ENCODE measurements around the gene TRAF2. TPM values are rescaled to one million over a fixed set of nuclear protein-coding genes. Genes with fewer than 3 reads are reported as not detected.
A peak's percentile ranks its signal among the peaks of the same experiment; 100 is the strongest.

Gene TRAF2
- total and polyA plus RNA-seq, 9 of the 15 experiments (the other 6 are each of a cell fraction or from before 2014, with no cell fraction given) = 0.24 to 45.2 (median 18.0) TPM

- in situ Hi-C loops (cut with MboI) = no loop called here
- no peaks in the 10 kb centered on the region for H3K9me3 ChIP-seq (replicated peaks; ENCODE audit: control insufficient read depth, insufficient read depth, low read depth, low read length)
- POLR2A ChIA-PET = interaction anchor here (0.6 to 1.2 kb wide), 6 partner anchors 13 to 105 kb away, joined by 3 to 4 read pairs (median 4); partner anchors contain the start of gene PAXX
- WGBS (ENCODE audit: insufficient coverage, low coverage, missing lambda C conversion rate) = 17% methylated on average over 46 of the region's 61 CpGs
- H3K79me2 ChIP-seq (ENCODE audit: control insufficient read depth, insufficient read depth, low read length) = peaks cover 26% of the 10 kb centered on the region
- peak overlapping the region; percentile 90 to 98 for H3K9ac ChIP-seq (ENCODE audit: insufficient read depth in 1 of 2, low read depth in 2 of 2, low read length in 2 of 2)
- ATAC-seq = peak; percentile 36
- DNase-seq (ENCODE audit: extremely low read depth in 1 of 4, low spot score in 3 of 4) = peak; percentile 50 to 74 (median 64)
- BruUV-seq (replicated peaks) = TSS peak; percentile 48
- H4K20me1 ChIP-seq (replicated peaks; ENCODE audit: control insufficient read depth, insufficient read depth, low read length) = no peaks in the 10 kb centered on the region
- no peak for FAIRE-seq
- intact Hi-C loops (cut with micrococcal nuclease) = loop anchor here (2.0 to 5.0 kb wide), 2 partner anchors 85 to 96 kb away; partner anchors contain the start of genes ABCA2 and PHPT1
- H2AFZ ChIP-seq (ENCODE audit: low read depth, low read length) = peak overlapping the region; percentile 81; the same call in 1 of the 2 replicates
- peak overlapping the region; percentile 88 for H3K4me2 ChIP-seq (ENCODE audit: insufficient read depth, low read length)
- peaks cover 24 to 89% of the 10 kb centered on the region in 2 experiments for H3K4me1 ChIP-seq (replicated peaks in 1 of 2; ENCODE audit: control insufficient read depth in 2 of 2, insufficient read depth in 2 of 2, low read length in 2 of 2)
- peak overlapping the region; percentile 95 for H3K4me3 ChIP-seq
- CTCF ChIA-PET (ENCODE audit: low intra/inter-chr PET ratio) = no interaction called here
- H3K27me3 ChIP-seq (ENCODE audit: control insufficient read depth in 2 of 2, insufficient read depth in 2 of 2, low read length in 2 of 2) = no peaks in the 10 kb centered on the region
- peaks cover 44% of the 10 kb centered on the region; the same call in 2 of the 3 replicates for H3K36me3 ChIP-seq (ENCODE audit: control insufficient read depth, insufficient read depth, low read length)
- H3K27ac ChIP-seq (ENCODE audit: extremely low read depth, low read depth, low read length) = peak overlapping the region; percentile 91
- H3K9me1 ChIP-seq (ENCODE audit: control insufficient read depth, insufficient read depth, low read length) = peaks cover 5% of the 10 kb centered on the region
- no peak for TF ChIP-seq RFX5 (IDR thresholded peaks at IDR 0.05; ENCODE audit: low read depth, low read length)
- TF ChIP-seq ZHX1 (conservative IDR thresholded peaks at IDR 0.05; ENCODE audit: low read length) = no peak
- no peak for TF ChIP-seq SP2 (IDR thresholded peaks at IDR 0.05; ENCODE audit: extremely low read depth, low read depth, low read length, poor library complexity, severe bottlenecking)
- no peak for TF ChIP-seq NEUROD1 (IDR thresholded peaks at IDR 0.05; ENCODE audit: borderline replicate concordance, low read depth, low read length, partially characterized antibody)
- TF ChIP-seq, protein P1, sequence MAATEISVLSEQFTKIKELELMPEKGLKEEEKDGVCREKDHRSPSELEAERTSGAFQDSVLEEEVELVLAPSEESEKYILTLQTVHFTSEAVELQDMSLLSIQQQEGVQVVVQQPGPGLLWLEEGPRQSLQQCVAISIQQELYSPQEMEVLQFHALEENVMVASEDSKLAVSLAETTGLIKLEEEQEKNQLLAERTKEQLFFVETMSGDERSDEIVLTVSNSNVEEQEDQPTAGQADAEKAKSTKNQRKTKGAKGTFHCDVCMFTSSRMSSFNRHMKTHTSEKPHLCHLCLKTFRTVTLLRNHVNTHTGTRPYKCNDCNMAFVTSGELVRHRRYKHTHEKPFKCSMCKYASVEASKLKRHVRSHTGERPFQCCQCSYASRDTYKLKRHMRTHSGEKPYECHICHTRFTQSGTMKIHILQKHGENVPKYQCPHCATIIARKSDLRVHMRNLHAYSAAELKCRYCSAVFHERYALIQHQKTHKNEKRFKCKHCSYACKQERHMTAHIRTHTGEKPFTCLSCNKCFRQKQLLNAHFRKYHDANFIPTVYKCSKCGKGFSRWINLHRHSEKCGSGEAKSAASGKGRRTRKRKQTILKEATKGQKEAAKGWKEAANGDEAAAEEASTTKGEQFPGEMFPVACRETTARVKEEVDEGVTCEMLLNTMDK (IDR thresholded peaks at IDR 0.05; ENCODE audit: borderline replicate concordance, insufficient read depth, low read depth, low read length, poor library complexity, severe bottlenecking) = no peak
- no peak for TF ChIP-seq NR2C1 (IDR thresholded peaks at IDR 0.05)
- TF ChIP-seq NR2C1 (tag; IDR thresholded peaks at IDR 0.05) = no peak
- no peak for TF ChIP-seq L3MBTL2 (IDR thresholded peaks at IDR 0.05)
- 0 out of 2 replicates have a peak, but pooled peaks have one; percentile 12 for TF ChIP-seq FOXP4 (CRISPR knock-in tag; IDR thresholded peaks at IDR 0.05; ENCODE audit: borderline replicate concordance)
- no peak for TF ChIP-seq HLTF (IDR thresholded peaks at IDR 0.05)
- no peak for TF ChIP-seq ZNF239 (CRISPR knock-in tag; IDR thresholded peaks at IDR 0.05)
Measured at GRCh38 chr9:136943291-136944211, 57.2 kb downstream of the TRAF2 start.
